HS-27A (cell line): Measurements from ENCODE around the gene GCH1.

ENCODE experiments used
- DNase-seq: peaks from one replicate; pipeline ENCODE4 v3.0.0-alpha.2; 2012; ENCODE audit warnings: low read depth, missing footprints

The GCH1 gene

DNA sequence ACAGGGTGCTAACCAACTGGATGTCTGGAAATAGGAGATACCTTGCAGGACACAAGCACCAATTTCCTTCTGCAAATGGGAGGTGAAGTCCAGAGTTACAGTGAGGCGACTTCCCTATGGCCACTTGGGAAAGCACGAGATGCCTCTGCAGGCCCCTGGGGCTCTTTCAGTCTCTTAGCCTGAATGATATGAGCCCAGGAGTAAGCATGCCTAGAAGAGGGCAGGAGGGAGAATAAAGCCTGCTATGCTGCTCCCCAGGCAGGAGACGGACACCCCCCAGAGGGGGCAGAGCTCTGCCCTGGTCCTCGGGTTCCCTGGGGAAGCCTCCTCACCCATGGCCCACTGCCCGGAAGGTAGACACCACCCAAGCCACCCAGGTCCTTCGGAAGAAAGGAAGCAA lies 105.1 kb downstream of the GCH1 start:
- DNase-seq, result no peak

GRCh38 chr14:54796961-54797360 lies 105.7 kb downstream of the GCH1 start:
- DNase-seq, result no peak

- no peak for DNase-seq
These were observed 107.8 kb downstream of the GCH1 start for GRCh38 chr14:54794796-54795195.

DNA sequence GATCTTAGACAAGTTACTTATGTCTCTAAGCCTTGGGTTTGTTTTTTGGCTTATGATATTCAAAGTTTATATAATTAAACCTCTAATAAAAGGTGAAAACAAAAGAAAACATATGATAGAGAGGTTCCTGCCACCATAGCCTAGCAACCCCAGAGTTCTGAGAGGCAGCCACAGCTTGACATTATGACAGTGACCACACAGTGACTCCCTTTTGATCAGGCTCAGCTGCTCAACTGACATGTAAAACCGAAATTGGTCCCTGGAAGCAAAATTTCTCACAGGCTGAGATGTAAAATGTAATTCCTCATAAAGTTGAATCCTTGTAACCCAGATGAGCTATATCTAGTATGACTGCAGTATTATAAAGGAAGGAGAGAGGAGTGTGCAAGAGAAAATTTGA lies 108.5 kb downstream of the GCH1 start:
- no peak for DNase-seq

- no peak for DNase-seq
These were observed 110.3 kb downstream of the GCH1 start for GRCh38 chr14:54792288-54792687.
